IMR-90 (cell line): ENCODE data around the gene GNB1L. TPM values are rescaled to one million over a fixed set of nuclear protein-coding genes. Genes with fewer than 3 reads are reported as not detected.

ENCODE experiments used
- ATAC-seq: fragments of 200-7000 bp; cut with Tn5 transposase; 2 replicates; pipeline ENCODE4 v1.9.1; 2020; ENCODE audit warnings: low read depth, mild to moderate bottlenecking, moderate library complexity
- BruUV-seq: library from RNA; stranded (reverse); fragments of 400-500 nt; replicated peaks from 2 replicates; lab custom pipeline; 2021; lab: Mats Ljungman, UMichigan
- CTCF ChIA-PET: fragments of 300-600 bp; formaldehyde crosslinking; extraction: SDS; loops from one replicate; lab custom pipeline; 2021; ENCODE audit warnings: antibody characterized with exemption; lab: Yijun Ruan, JAX
- POLR2A ChIA-PET: fragments of 300-600 bp; sonication (Branson Sonifier 250); formaldehyde crosslinking; loops from one replicate; lab custom pipeline; 2022; ENCODE audit warnings: antibody characterized with exemption; ENCODE audit not compliant: unreplicated experiment; lab: Charles Lee
- DNase-seq: peaks from one replicate; pipeline ENCODE4 v3.0.0; 2013
- H2AFZ ChIP-seq: replicated peaks from 2 replicates; pipeline ENCODE3; 2013; ENCODE audit warnings: low read length, mild to moderate bottlenecking; ENCODE audit not compliant: poor library complexity
- H2AK5ac ChIP-seq: 2 replicates; pipeline ENCODE4 v1.6.1; 2013; ENCODE audit warnings: low read depth, low read length, inconsistent platforms
- H2AK9ac ChIP-seq: replicated peaks from 2 replicates; pipeline ENCODE3; 2013; ENCODE audit warnings: mild to moderate bottlenecking, low read depth, low read length, moderate library complexity; ENCODE audit not compliant: poor library complexity
- H2BK120ac ChIP-seq: 2 replicates; pipeline ENCODE4 v1.6.1; 2013; ENCODE audit warnings: low read depth, low read length, inconsistent platforms
- H2BK15ac ChIP-seq: 3 replicates; pipeline ENCODE4 v1.6.1; 2013; ENCODE audit warnings: low read depth, low read length, inconsistent platforms
- H2BK20ac ChIP-seq: 2 replicates; pipeline ENCODE4 v1.6.1; 2013; ENCODE audit warnings: low read depth, mild to moderate bottlenecking, inconsistent platforms, low read length, moderate library complexity
- H2BK5ac ChIP-seq: 2 replicates; pipeline ENCODE4 v1.6.1; 2013; ENCODE audit warnings: mild to moderate bottlenecking, low read depth, low read length, inconsistent platforms; ENCODE audit not compliant: poor library complexity, severe bottlenecking
- H3K14ac ChIP-seq: replicated peaks from 2 replicates; pipeline ENCODE4 v1.6.1; 2013; ENCODE audit warnings: low read depth, low read length, inconsistent platforms
- H3K18ac ChIP-seq: 2 replicates; pipeline ENCODE4 v1.6.1; 2013; ENCODE audit warnings: low read depth, low read length, control low read depth
- H3K23ac ChIP-seq: 2 replicates; pipeline ENCODE4 v1.6.1; 2013; ENCODE audit warnings: low read depth, low read length, inconsistent platforms
- H3K27ac ChIP-seq: 2 replicates; pipeline ENCODE4 v1.5.1; 2013; ENCODE audit warnings: mild to moderate bottlenecking, control low read depth, low read length; ENCODE audit not compliant: insufficient read depth
- H3K27me3 ChIP-seq: 2 replicates; pipeline ENCODE4 v1.6.1; 2013; ENCODE audit warnings: low read length; ENCODE audit not compliant: control insufficient read depth, insufficient read depth
- H3K36me3 ChIP-seq: 2 replicates; pipeline ENCODE4 v1.6.1; 2013; ENCODE audit warnings: low read length, mixed read lengths; ENCODE audit not compliant: control insufficient read depth, insufficient read depth
- H3K4ac ChIP-seq: 2 replicates; pipeline ENCODE4 v1.6.1; 2013; ENCODE audit warnings: low read depth, low read length, inconsistent platforms
- H3K4me1 ChIP-seq: 2 replicates; pipeline ENCODE4 v1.6.1; 2013; ENCODE audit warnings: low read length, mixed read lengths; ENCODE audit not compliant: control insufficient read depth, insufficient read depth
- H3K4me2 ChIP-seq: 2 replicates; pipeline ENCODE4 v1.6.1; 2013; ENCODE audit warnings: low read depth, mild to moderate bottlenecking, control low read depth, low read length, moderate library complexity
- H3K4me3 ChIP-seq: 2 replicates; pipeline ENCODE4 v1.5.1; 2013; ENCODE audit warnings: low read depth, mild to moderate bottlenecking, control low read depth, low read length, moderate library complexity; ENCODE audit not compliant: insufficient read depth
- H3K56ac ChIP-seq: 2 replicates; pipeline ENCODE4 v1.6.1; 2013; ENCODE audit warnings: low read length, inconsistent platforms; ENCODE audit not compliant: insufficient read depth; ENCODE audit errors: extremely low read depth
- H3K79me1 ChIP-seq, 2 experiments: 2 replicates each; pipeline ENCODE4 v1.6.1; 2013; ENCODE audit warnings: low read length in 2 of 2, inconsistent platforms in 1 of 2, low read depth in 1 of 2
- H3K9ac ChIP-seq: 2 replicates; pipeline ENCODE4 v1.6.1; 2013; ENCODE audit warnings: low read depth, low read length, control low read depth
- H3K9me1 ChIP-seq: 2 replicates; pipeline ENCODE4 v1.6.1; 2013; ENCODE audit warnings: low read length, inconsistent platforms; ENCODE audit not compliant: insufficient read depth
- H3K9me3 ChIP-seq: 2 replicates; pipeline ENCODE4 v1.6.1; 2013; ENCODE audit warnings: low read length; ENCODE audit not compliant: control insufficient read depth, insufficient read depth
- H4K20me1 ChIP-seq: 2 replicates; pipeline ENCODE4 v1.6.1; 2013; ENCODE audit warnings: low read length, inconsistent platforms; ENCODE audit not compliant: insufficient read depth
- H4K5ac ChIP-seq: 2 replicates; pipeline ENCODE4 v1.6.1; 2013; ENCODE audit warnings: mild to moderate bottlenecking, low read depth, low read length, control low read depth
- H4K8ac ChIP-seq, 2 experiments: 2 replicates each; pipeline ENCODE4 v1.6.1; 2013; ENCODE audit warnings: low read depth in 2 of 2, low read length in 2 of 2, control low read depth in 1 of 2, inconsistent platforms in 1 of 2
- H4K91ac ChIP-seq: 2 replicates; pipeline ENCODE4 v1.6.1; 2013; ENCODE audit warnings: low read depth, low read length, inconsistent platforms; ENCODE audit not compliant: insufficient read depth
- BHLHE40 ChIP-seq: fragments of 150-350 bp; IDR thresholded peaks from 2 replicates; pipeline ENCODE4 v1.6.1; 2016; ENCODE audit warnings: mild to moderate bottlenecking, low read depth, low read length
- CEBPB ChIP-seq: IDR thresholded peaks from 2 replicates; pipeline ENCODE4 v1.6.1; 2012; ENCODE audit warnings: low read depth, low read length, improper control_type of control experiment
- CHD1 ChIP-seq: IDR thresholded peaks from 2 replicates; pipeline ENCODE4 v1.6.1; 2012; ENCODE audit warnings: low read depth, low read length, improper control_type of control experiment
- CTCF ChIP-seq: conservative IDR thresholded peaks from 2 replicates; pipeline ENCODE4 v1.5.1; 2012; ENCODE audit warnings: mild to moderate bottlenecking, low read depth, low read length, improper control_type of control experiment
- ELK1 ChIP-seq: fragments of 150-350 bp; IDR thresholded peaks from 2 replicates; pipeline ENCODE4 v1.6.1; 2016; ENCODE audit warnings: low read depth, mild to moderate bottlenecking, low read length, moderate library complexity, borderline replicate concordance
- FOS ChIP-seq: fragments of 150-350 bp; IDR thresholded peaks from 2 replicates; pipeline ENCODE4 v1.6.1; 2016; ENCODE audit warnings: low read depth, low read length
- MAFK ChIP-seq: IDR thresholded peaks from 2 replicates; pipeline ENCODE4 v1.6.1; 2012; ENCODE audit warnings: low read depth, low read length, improper control_type of control experiment
- MAZ ChIP-seq: IDR thresholded peaks from 2 replicates; pipeline ENCODE4 v1.6.1; 2012; ENCODE audit warnings: low read depth, mild to moderate bottlenecking, low read length, improper control_type of control experiment, moderate library complexity, borderline replicate concordance
- MXI1 ChIP-seq: IDR thresholded peaks from 2 replicates; pipeline ENCODE4 v1.6.1; 2012; ENCODE audit warnings: low read depth, mild to moderate bottlenecking, low read length, moderate library complexity, borderline replicate concordance
- NFE2L2 ChIP-seq: fragments of 150-350 bp; IDR thresholded peaks from 2 replicates; pipeline ENCODE4 v1.6.1; 2016; ENCODE audit warnings: low read depth, mild to moderate bottlenecking, low read length
- POLR2A ChIP-seq: IDR thresholded peaks from 2 replicates; pipeline ENCODE4 v1.6.1; 2012; ENCODE audit warnings: mild to moderate bottlenecking, low read depth, low read length
- RAD21 ChIP-seq: IDR thresholded peaks from 2 replicates; pipeline ENCODE4 v1.6.1; 2012; ENCODE audit warnings: low read length, improper control_type of control experiment
- RCOR1 ChIP-seq: IDR thresholded peaks from 2 replicates; pipeline ENCODE4 v1.6.1; 2012; ENCODE audit warnings: mild to moderate bottlenecking, low read length, improper control_type of control experiment; ENCODE audit not compliant: insufficient replicate concordance
- WGBS, 2 experiments: methylation state at CpG; one replicate each; pipeline versions ENCODE4 v1.1.5 to v1.1.7; 2013; ENCODE audit warnings: missing lambda C conversion rate in 2 of 2; ENCODE audit not compliant: insufficient read length in 1 of 2; ENCODE audit errors: extremely low coverage in 2 of 2; 5-methylcytosine and 5-hydroxymethylcytosine counted together
- dilution Hi-C: fragments of 300-500 bp; cut with HindIII; formaldehyde crosslinking; loops from one replicate; pipeline ENCODE4 v1.14.3; 2018; ENCODE audit warnings: low sequenced_read_pairs; ENCODE audit not compliant: unreplicated experiment
- in situ Hi-C: fragments of 300-500 bp; cut with MboI; formaldehyde crosslinking; loops from 3 replicates; pipeline ENCODE4 v1.14.3; 2019; ENCODE audit warnings: low sequenced_read_pairs, inconsistent platforms, mixed read lengths
- intact Hi-C: fragments of 100-400 bp; cut with micrococcal nuclease; formaldehyde crosslinking; loops from 2 replicates; pipeline ENCODE4 v1.10.0; 2022
- polyA plus RNA-seq, 3 experiments: library from polyadenylated mRNA; depleted of rRNA; stranded (reverse); fragments of >200 nt; gene quantifications; 2 replicates each; pipeline ENCODE4 v1.2.3, GENCODE V29; 2012; ENCODE audit warnings: low replicate concordance in 1 of 3
- total RNA-seq: library from RNA; depleted of rRNA; stranded (reverse); fragments of >200 nt; gene quantifications from 2 replicates; pipeline ENCODE4 v1.2.3, GENCODE V29; 2012
- TF ChIP-seq, protein P1 (sequence below): fragments of 150-350 bp; IDR thresholded peaks from 2 replicates; pipeline ENCODE4 v1.6.1; 2017; ENCODE audit warnings: mild to moderate bottlenecking, antibody characterized with exemption, low read length, low read depth

GNB1L gene
- total and polyA plus RNA-seq, 2 of the 4 experiments (the other 2 are of a cell fraction), result 2.5 to 4.4 TPM

GRCh38 chr22:19889951-19890350, 35.3 kb upstream of the GNB1L start:
- DNase-seq, result no peak
- Histone ChIP-seq H3K36me3 (peaks cover 9% of the 10 kb centered on the region), H3K27me3 (no peaks in the 10 kb centered on the region), H3K18ac (no peak overlapping the region), H3K4me1 (peaks cover 42% of the 10 kb centered on the region), H3K79me1 (peaks cover 0 to 45% of the 10 kb centered on the region in 2 experiments; a peak in 3 of 4 replicates), H2BK20ac (peak overlapping the region; percentile 29; the same call in 1 of the 2 replicates), H3K9me1 (peaks cover 31% of the 10 kb centered on the region), H4K20me1 (no peaks in the 10 kb centered on the region; the same call in 1 of the 2 replicates), H3K9ac (no peak overlapping the region), H3K23ac (no peak overlapping the region), H3K9me3 (no peaks in the 10 kb centered on the region), H3K4ac (peak overlapping the region; percentile 97), H2BK5ac (no peak overlapping the region), H2BK120ac (peak overlapping the region; percentile 65), H4K5ac (no peak overlapping the region), H3K27ac (no peak overlapping the region; the same call in 1 of the 2 replicates), H3K4me2 (no peak overlapping the region), H2AFZ (no peak overlapping the region), H3K14ac (0 out of 2 replicates have a peak overlapping the region, but pooled peaks have one; percentile 14), H4K91ac (peak overlapping the region; percentile 96; the same call in 1 of the 2 replicates), H4K8ac (no peak overlapping the region; a peak in 2 of 4 replicates), H3K56ac (no peak overlapping the region), H2AK9ac (no peak overlapping the region), H3K4me3 (no peak overlapping the region), H2BK15ac (peak overlapping the region; percentile 88; the same call in 1 of the 3 replicates), H2AK5ac (peak overlapping the region; percentile 96)
- CTCF ChIA-PET, result no interaction called here
- ATAC-seq, result no peak
- TF ChIP-seq RCOR1 (no peak), NFE2L2 (no peak), POLR2A (no peak), MXI1 (no peak), MAZ (no peak), MAFK (no peak), RAD21 (no peak), BHLHE40 (no peak), CHD1 (no peak), CEBPB (no peak), ELK1 (no peak), CTCF (no peak), FOS (no peak)
- TF ChIP-seq, protein P1, sequence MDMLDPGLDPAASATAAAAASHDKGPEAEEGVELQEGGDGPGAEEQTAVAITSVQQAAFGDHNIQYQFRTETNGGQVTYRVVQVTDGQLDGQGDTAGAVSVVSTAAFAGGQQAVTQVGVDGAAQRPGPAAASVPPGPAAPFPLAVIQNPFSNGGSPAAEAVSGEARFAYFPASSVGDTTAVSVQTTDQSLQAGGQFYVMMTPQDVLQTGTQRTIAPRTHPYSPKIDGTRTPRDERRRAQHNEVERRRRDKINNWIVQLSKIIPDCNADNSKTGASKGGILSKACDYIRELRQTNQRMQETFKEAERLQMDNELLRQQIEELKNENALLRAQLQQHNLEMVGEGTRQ, result no peak
- WGBS, 2 experiments, result no CpG with 5 or more reads among the region's 9 CpGs
- intact Hi-C loops (loop anchor here (5.0 kb wide), 1 partner anchor 52 kb away; the partner anchor contains the start of genes COMT and TXNRD2), dilution Hi-C loops (no loop called here), in situ Hi-C loops (no loop called here)
- BruUV-seq, result no TSS peak
- POLR2A ChIA-PET, result no interaction called here
